Activated B cell treated with CpG ODN at 0.5 μM for 24 hours (primary cell): ENCODE measurements around the gene SMURF2. TPM values are rescaled to one million over a fixed set of nuclear protein-coding genes. Genes with fewer than 3 reads are reported as not detected.

ENCODE experiments used
- ATAC-seq: fragments of 200-7000 bp; cut with Tn5 transposase; one replicate; pipeline ENCODE4 v1.10.0; 2021; ENCODE audit warnings: low read depth, mild to moderate bottlenecking, moderate library complexity
- CTCF ChIA-PET: fragments of 350-600 bp; sonication (Branson Sonifier 250); formaldehyde crosslinking; loops from one replicate; lab custom pipeline; 2021; ENCODE audit warnings: antibody characterized with exemption; lab: Charles Lee
- POLR2A ChIA-PET: fragments of 350-600 bp; sonication (Branson Sonifier 250); formaldehyde crosslinking; loops from one replicate; lab custom pipeline; 2021; ENCODE audit warnings: antibody characterized with exemption; lab: Charles Lee
- DNase-seq: peaks from one replicate; pipeline ENCODE4 v3.0.0; 2022
- H3K27ac Mint-ChIP-seq: one replicate; pipeline ENCODE4 v1.8.0; 2020; ENCODE audit warnings: mixed read lengths
- H3K27me3 Mint-ChIP-seq: one replicate; pipeline ENCODE4 v1.8.0; 2021; ENCODE audit warnings: mixed read lengths
- H3K36me3 Mint-ChIP-seq: one replicate; pipeline ENCODE4 v1.8.0; 2021; ENCODE audit warnings: low read depth, mixed read lengths
- H3K4me1 Mint-ChIP-seq: one replicate; pipeline ENCODE4 v1.8.0; 2021; ENCODE audit warnings: mixed read lengths
- H3K4me3 Mint-ChIP-seq: one replicate; pipeline ENCODE4 v1.8.0; 2020; ENCODE audit warnings: mild to moderate bottlenecking, mixed read lengths
- H3K9me3 Mint-ChIP-seq: one replicate; pipeline ENCODE4 v1.8.0; 2020; ENCODE audit warnings: mixed read lengths
- intact Hi-C: fragments of 100-400 bp; cut with micrococcal nuclease; formaldehyde crosslinking; loops from one replicate; pipeline ENCODE4 v1.15.1; 2024
- total RNA-seq: library from RNA; stranded (reverse); gene quantifications from 2 replicates; pipeline ENCODE4 v1.2.3, GENCODE V29; 2022
- TF ChIP-seq, protein P1 (sequence below): fragments of 200-600 bp; IDR thresholded peaks from one replicate; pipeline ENCODE4 v1.8.0; 2022; ENCODE audit warnings: antibody characterized with exemption, mild to moderate bottlenecking

The SMURF2 gene
- total RNA-seq, 1 donor from 2014 or later = 23.0 TPM

DNA sequence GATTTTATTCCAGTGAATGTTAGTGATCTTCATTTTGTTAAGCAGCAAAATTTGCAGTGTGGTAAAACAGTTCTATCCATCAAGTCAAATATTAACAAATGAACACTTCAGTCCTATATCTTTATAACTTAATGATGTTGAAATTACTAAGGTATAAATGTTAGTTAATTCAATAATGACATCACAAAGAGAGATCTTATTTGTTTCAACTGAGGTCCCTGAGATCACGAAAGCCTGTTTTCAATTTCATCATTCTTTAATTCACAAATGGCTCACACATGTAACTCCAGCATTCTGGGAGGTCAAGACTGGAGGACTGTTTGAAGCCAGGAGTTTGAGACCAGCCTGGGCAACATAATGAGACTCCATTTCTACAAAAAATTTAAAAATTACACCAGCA, 13.9 kb downstream of the SMURF2 start:
- Mint-ChIP-seq H3K36me3 (peaks cover 15% of the 10 kb centered on the region), H3K9me3 (no peaks in the 10 kb centered on the region), H3K4me1 (peaks cover 10% of the 10 kb centered on the region), H3K27me3 (no peaks in the 10 kb centered on the region), H3K4me3 (no peak overlapping the region), H3K27ac (no peak overlapping the region)
- intact Hi-C loops = loop anchor here (2.0 to 5.0 kb wide), 5 partner anchors 51 to 341 kb away; partner anchors contain the start of gene POLG2
- ATAC-seq (no peak), DNase-seq (no peak)
- ChIA-PET POLR2A (interaction anchor here (1.0 to 1.9 kb wide), 2 partner anchors 13 to 142 kb away, joined by 4 to 7 read pairs; partner anchors contain the start of genes CEP95, DDX5 and SMURF2), CTCF (interaction anchor here (1.9 kb wide), 1 partner anchor 227 kb away, joined by 9 read pairs; no protein-coding TSS in a partner anchor)
- TF ChIP-seq, protein P1, sequence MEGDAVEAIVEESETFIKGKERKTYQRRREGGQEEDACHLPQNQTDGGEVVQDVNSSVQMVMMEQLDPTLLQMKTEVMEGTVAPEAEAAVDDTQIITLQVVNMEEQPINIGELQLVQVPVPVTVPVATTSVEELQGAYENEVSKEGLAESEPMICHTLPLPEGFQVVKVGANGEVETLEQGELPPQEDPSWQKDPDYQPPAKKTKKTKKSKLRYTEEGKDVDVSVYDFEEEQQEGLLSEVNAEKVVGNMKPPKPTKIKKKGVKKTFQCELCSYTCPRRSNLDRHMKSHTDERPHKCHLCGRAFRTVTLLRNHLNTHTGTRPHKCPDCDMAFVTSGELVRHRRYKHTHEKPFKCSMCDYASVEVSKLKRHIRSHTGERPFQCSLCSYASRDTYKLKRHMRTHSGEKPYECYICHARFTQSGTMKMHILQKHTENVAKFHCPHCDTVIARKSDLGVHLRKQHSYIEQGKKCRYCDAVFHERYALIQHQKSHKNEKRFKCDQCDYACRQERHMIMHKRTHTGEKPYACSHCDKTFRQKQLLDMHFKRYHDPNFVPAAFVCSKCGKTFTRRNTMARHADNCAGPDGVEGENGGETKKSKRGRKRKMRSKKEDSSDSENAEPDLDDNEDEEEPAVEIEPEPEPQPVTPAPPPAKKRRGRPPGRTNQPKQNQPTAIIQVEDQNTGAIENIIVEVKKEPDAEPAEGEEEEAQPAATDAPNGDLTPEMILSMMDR = no peak

DNA sequence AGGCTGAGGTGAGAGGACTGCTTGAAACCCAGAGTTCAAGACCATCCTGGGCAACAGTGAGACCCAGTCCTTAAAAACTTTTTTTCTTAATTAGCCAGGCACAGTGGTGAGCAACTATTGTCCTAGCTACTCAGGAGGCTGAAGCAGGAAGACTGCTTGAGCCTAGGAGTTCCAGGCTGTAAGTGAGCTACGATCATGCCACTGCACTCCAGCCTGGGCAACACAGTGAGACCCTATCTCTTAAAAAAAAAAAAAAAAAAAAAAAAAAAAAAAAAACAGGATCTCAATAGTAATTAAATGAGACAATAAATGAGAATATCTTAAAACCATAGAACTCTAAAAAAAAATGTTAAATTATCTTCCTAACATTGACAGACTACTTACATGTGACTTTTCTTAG, 14.3 kb downstream of the SMURF2 start:
- CTCF ChIA-PET = interaction anchor here (1.1 to 1.9 kb wide), 2 partner anchors 226 to 228 kb away, joined by 3 to 9 read pairs; no protein-coding TSS in a partner anchor
- DNase-seq (no peak), ATAC-seq (no peak)
- Mint-ChIP-seq H3K4me1 (peaks cover 10% of the 10 kb centered on the region), H3K4me3 (no peak overlapping the region), H3K27ac (no peak overlapping the region), H3K27me3 (no peaks in the 10 kb centered on the region), H3K36me3 (peaks cover 17% of the 10 kb centered on the region), H3K9me3 (no peaks in the 10 kb centered on the region)
- TF ChIP-seq, protein P1 = no peak
- POLR2A ChIA-PET = interaction anchor here (1.0 to 1.9 kb wide), 2 partner anchors 14 to 142 kb away, joined by 4 to 7 read pairs; partner anchors contain the start of genes CEP95, DDX5 and SMURF2
- intact Hi-C loops = loop anchor here (2.0 to 5.0 kb wide), 5 partner anchors 51 to 341 kb away; partner anchors contain the start of gene POLG2

DNA sequence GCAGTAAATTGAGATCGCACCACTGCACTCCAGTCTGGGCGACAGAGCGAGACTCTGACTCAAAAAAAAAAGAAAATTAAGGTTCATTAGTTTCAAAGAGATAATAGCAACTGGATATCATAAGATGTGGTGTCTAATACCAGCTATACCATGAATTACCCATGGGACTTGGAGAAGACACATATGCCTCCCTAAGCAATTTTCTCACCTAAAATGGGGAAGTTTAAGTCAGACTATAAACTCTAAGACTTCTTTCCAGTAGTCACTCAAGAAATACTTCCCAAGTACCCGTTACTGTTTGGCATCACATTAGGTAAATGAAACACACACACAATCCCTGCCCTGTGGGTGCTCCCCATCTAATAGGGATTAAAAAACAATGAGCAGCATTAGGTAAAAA, 22.6 kb downstream of the SMURF2 start:
- DNase-seq = no peak
- Mint-ChIP-seq H3K9me3 (no peaks in the 10 kb centered on the region), H3K27ac (no peak overlapping the region), H3K4me1 (peaks cover 34% of the 10 kb centered on the region), H3K27me3 (no peaks in the 10 kb centered on the region), H3K36me3 (peaks cover 10% of the 10 kb centered on the region), H3K4me3 (no peak overlapping the region)
- ChIA-PET CTCF (no interaction called here), POLR2A (interaction anchor here (0.5 to 1.0 kb wide), 2 partner anchors 133 to 148 kb away, joined by 3 to 7 read pairs; partner anchors contain the start of gene CEP95)
- intact Hi-C loops = no loop called here
- ATAC-seq = no peak
- TF ChIP-seq, protein P1 = no peak

DNA sequence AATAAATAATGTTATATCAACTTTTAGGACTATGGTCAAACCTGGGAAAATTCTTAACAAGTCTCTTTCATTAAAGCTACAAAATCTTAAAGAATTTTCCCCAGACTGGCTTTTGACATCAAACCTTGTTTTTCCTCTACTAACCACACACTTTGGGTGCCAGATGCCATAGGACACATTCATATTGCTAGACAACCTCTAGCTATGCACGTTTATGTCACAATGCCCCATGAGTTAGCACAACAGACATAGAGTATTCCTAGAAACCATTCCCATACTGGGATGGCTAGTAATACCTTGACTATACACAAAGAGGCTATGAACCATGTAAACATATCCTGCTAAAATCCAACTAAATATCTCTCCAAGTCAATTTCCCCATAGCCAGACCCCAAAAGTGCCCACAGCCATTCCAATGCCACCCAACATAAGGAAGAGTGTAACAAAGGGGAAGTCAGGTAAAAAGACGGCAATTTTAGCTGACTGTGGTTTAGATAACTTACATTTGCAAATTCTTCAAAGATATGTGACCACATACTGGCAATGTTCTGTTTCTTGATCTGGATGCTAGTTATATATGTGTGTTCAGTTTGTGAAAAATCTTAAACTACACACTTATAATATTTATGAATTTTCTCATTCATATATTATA, 23.4 kb downstream of the SMURF2 start:
- intact Hi-C loops = no loop called here
- Mint-ChIP-seq H3K4me1 (peaks cover 39% of the 10 kb centered on the region), H3K27ac (no peak overlapping the region), H3K27me3 (no peaks in the 10 kb centered on the region), H3K4me3 (no peak overlapping the region), H3K9me3 (no peaks in the 10 kb centered on the region), H3K36me3 (peaks cover 10% of the 10 kb centered on the region)
- TF ChIP-seq, protein P1 = no peak
- POLR2A ChIA-PET = interaction anchor here (0.5 to 1.0 kb wide), 2 partner anchors 132 to 147 kb away, joined by 3 to 7 read pairs; partner anchors contain the start of gene CEP95
- no peak for ATAC-seq
- CTCF ChIA-PET = interaction anchor here (0.9 kb wide), 1 partner anchor 11 kb away, joined by 3 read pairs; no protein-coding TSS in a partner anchor
- DNase-seq = no peak
